Panc1 (cell line): ENCODE data around the gene TENM3. TPM values are rescaled to one million over a fixed set of nuclear protein-coding genes. Genes with fewer than 3 reads are reported as not detected.

ENCODE experiments used
- ATAC-seq: fragments of 200-7000 bp; cut with Tn5 transposase; 2 replicates; pipeline ENCODE4 v1.9.1; 2020; ENCODE audit warnings: mild to moderate bottlenecking, moderate library complexity
- BruUV-seq: library from RNA; stranded (reverse); fragments of 400-500 nt; replicated peaks from 2 replicates; lab custom pipeline; 2021; lab: Mats Ljungman, UMichigan
- CTCF ChIA-PET: fragments of 300-600 bp; sonication (Branson Sonifier 250); formaldehyde crosslinking; loops from one replicate; lab custom pipeline; 2022; ENCODE audit warnings: antibody characterized with exemption; lab: Charles Lee
- POLR2A ChIA-PET: fragments of 300-600 bp; sonication (Branson Sonifier 250); formaldehyde crosslinking; loops from one replicate; lab custom pipeline; 2022; ENCODE audit warnings: antibody characterized with exemption; lab: Charles Lee
- DNase-seq: peaks from one replicate; pipeline ENCODE4 v3.0.0-alpha.2; 2010; ENCODE audit warnings: low read depth, low spot score
- H3K27ac ChIP-seq: 2 replicates; pipeline ENCODE4 v1.5.1; 2011; ENCODE audit warnings: mild to moderate bottlenecking, low read length, inconsistent platforms
- H3K27me3 ChIP-seq: fragments of 200-500 bp; sonication (Bioruptor generic); 2 replicates; pipeline ENCODE4 v1.6.0; 2014; ENCODE audit warnings: low read length, inconsistent platforms; ENCODE audit not compliant: control insufficient read depth, insufficient read depth
- H3K36me3 ChIP-seq: fragments of 200-500 bp; sonication (Bioruptor generic); 2 replicates; pipeline ENCODE4 v1.5.1; 2014; ENCODE audit warnings: inconsistent platforms, mild to moderate bottlenecking, low read length, moderate library complexity; ENCODE audit not compliant: control insufficient read depth, insufficient read depth
- H3K4me1 ChIP-seq: 2 replicates; pipeline ENCODE4 v1.5.1; 2011; ENCODE audit warnings: inconsistent platforms, mild to moderate bottlenecking, low read length, moderate library complexity; ENCODE audit not compliant: control insufficient read depth, insufficient read depth
- H3K4me3 ChIP-seq, 2 experiments: 2 replicates each; pipeline ENCODE4 v1.5.1; 2011 to 2012; ENCODE audit warnings: low read depth in 2 of 2, low read length in 2 of 2, mild to moderate bottlenecking in 2 of 2, inconsistent platforms in 1 of 2, moderate library complexity in 1 of 2
- H3K9me3 ChIP-seq: fragments of 200-500 bp; sonication (Bioruptor generic); 2 replicates; pipeline ENCODE4 v1.5.1; 2014; ENCODE audit warnings: low read depth, mild to moderate bottlenecking, inconsistent platforms, low read length, moderate library complexity; ENCODE audit not compliant: control insufficient read depth, insufficient read depth
- CTCF ChIP-seq: fragments of 450-650 bp; IDR thresholded peaks from 2 replicates; pipeline ENCODE4 v1.5.1; 2017; ENCODE audit warnings: mild to moderate bottlenecking
- POLR2AphosphoS5 ChIP-seq: IDR thresholded peaks from 2 replicates; pipeline ENCODE4 v1.6.1; 2012; ENCODE audit warnings: mild to moderate bottlenecking, low read depth, low read length, moderate library complexity
- REST ChIP-seq, 2 experiments: IDR thresholded peaks; 2 replicates each; pipeline ENCODE4 v1.6.1; 2011 to 2012; ENCODE audit warnings: low read depth in 2 of 2, control low read depth in 1 of 2, low read length in 1 of 2, mild to moderate bottlenecking in 1 of 2, moderate library complexity in 1 of 2; ENCODE audit not compliant: insufficient read depth in 1 of 2
- SIN3A ChIP-seq: IDR thresholded peaks from 2 replicates; pipeline ENCODE4 v1.6.1; 2012; ENCODE audit warnings: low read depth, mild to moderate bottlenecking, low read length, moderate library complexity, borderline replicate concordance; ENCODE audit not compliant: insufficient read depth
- TCF7L2 ChIP-seq: IDR thresholded peaks from 2 replicates; pipeline ENCODE4 v1.6.1; 2011; ENCODE audit warnings: mild to moderate bottlenecking, low read depth, low read length, inconsistent platforms
- in situ Hi-C: cut with HindIII; loops from 2 replicates; pipeline ENCODE4 v1.10.0; 2016; ENCODE audit warnings: low sequenced_read_pairs, low pct_unique_long_range_greater_than_20kb
- intact Hi-C: fragments of 100-400 bp; cut with micrococcal nuclease; formaldehyde crosslinking; loops from one replicate; pipeline ENCODE4 v1.10.0; 2022; ENCODE audit not compliant: unreplicated experiment
- total RNA-seq: library from RNA; stranded (reverse); gene quantifications from one replicate; pipeline ENCODE4 v1.2.1, GENCODE V29; 2021; ENCODE audit not compliant: unreplicated experiment

The TENM3 gene
- total RNA-seq, 1 experiment from 2014 or later = 0.95 TPM

DNA sequence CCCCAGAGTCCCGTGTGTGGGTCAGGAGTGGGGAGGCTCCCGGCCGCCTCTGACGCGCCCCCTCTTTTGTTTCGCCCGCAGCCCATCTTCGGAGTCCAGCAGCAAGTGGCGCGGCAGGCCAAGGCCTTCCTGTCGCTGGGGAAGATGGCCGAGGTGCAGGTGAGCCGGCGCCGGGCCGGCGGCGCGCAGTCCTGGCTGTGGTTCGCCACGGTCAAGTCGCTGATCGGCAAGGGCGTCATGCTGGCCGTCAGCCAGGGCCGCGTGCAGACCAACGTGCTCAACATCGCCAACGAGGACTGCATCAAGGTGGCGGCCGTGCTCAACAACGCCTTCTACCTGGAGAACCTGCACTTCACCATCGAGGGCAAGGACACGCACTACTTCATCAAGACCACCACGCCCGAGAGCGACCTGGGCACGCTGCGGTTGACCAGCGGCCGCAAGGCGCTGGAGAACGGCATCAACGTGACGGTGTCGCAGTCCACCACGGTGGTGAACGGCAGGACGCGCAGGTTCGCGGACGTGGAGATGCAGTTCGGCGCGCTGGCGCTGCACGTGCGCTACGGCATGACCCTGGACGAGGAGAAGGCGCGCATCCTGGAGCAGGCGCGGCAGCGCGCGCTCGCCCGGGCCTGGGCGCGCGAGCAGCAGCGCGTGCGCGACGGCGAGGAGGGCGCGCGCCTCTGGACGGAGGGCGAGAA lies 556.5 kb downstream of the TENM3 start:
- in situ Hi-C loops (no loop called here), intact Hi-C loops (loop anchor here (5.0 kb wide), 1 partner anchor 322 kb away; no protein-coding TSS in a partner anchor)
- TF ChIP-seq SIN3A (no peak), TCF7L2 (no peak), CTCF (no peak), REST (IDR thresholded peaks at IDR 0.05; ENCODE audit: insufficient read depth in 1 of 2, low read depth in 2 of 2, low read length in 1 of 2) (no peak), POLR2AphosphoS5 (no peak)
- no peaks in the 10 kb centered on the region for H3K36me3 ChIP-seq
- ATAC-seq = no peak
- no TSS peak for BruUV-seq
- H3K27ac ChIP-seq = no peak overlapping the region
- no peaks in the 10 kb centered on the region for H3K9me3 ChIP-seq
- CTCF ChIA-PET = no interaction called here
- H3K4me1 ChIP-seq = no peaks in the 10 kb centered on the region
- no peaks in the 10 kb centered on the region for H3K27me3 ChIP-seq
- POLR2A ChIA-PET = no interaction called here
- no peak for DNase-seq
- H3K4me3 ChIP-seq = no peak overlapping the region

DNA sequence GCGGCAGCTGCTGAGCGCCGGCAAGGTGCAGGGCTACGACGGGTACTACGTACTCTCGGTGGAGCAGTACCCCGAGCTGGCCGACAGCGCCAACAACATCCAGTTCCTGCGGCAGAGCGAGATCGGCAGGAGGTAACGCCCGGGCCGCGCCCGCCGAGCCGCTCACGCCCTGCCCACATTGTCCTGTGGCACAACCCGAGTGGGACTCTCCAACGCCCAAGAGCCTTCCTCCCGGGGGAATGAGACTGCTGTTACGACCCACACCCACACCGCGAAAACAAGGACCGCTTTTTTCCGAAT lies 557.0 kb downstream of the TENM3 start:
- ChIA-PET POLR2A (no interaction called here), CTCF (no interaction called here)
- intact Hi-C loops (loop anchor here (5.0 kb wide), 1 partner anchor 323 kb away; no protein-coding TSS in a partner anchor), in situ Hi-C loops (no loop called here)
- no peaks in the 10 kb centered on the region for H3K27me3 ChIP-seq
- no peak for TF ChIP-seq POLR2AphosphoS5
- no peak for TF ChIP-seq CTCF
- TF ChIP-seq SIN3A = no peak
- TF ChIP-seq TCF7L2 = no peak
- no peak for TF ChIP-seq REST (IDR thresholded peaks at IDR 0.05; ENCODE audit: insufficient read depth in 1 of 2, low read depth in 2 of 2, low read length in 1 of 2)
- BruUV-seq = no TSS peak
- H3K36me3 ChIP-seq = no peaks in the 10 kb centered on the region
- H3K27ac ChIP-seq = no peak overlapping the region
- ATAC-seq = no peak
- no peaks in the 10 kb centered on the region for H3K4me1 ChIP-seq
- H3K4me3 ChIP-seq = no peak overlapping the region
- H3K9me3 ChIP-seq = no peaks in the 10 kb centered on the region
- DNase-seq = no peak
